GM12891 (cell line): ENCODE results near the gene GNB3.
"Not testable (repeated sequence)": the region's sequence is repeated elsewhere in the genome, so short reads cannot be mapped to it uniquely, and the experiment has no call there.

ENCODE experiments used
- POLR2A ChIP-seq: IDR thresholded peaks from 2 replicates; pipeline ENCODE4 v1.6.1; 2011; ENCODE audit warnings: low read depth, low read length, control low read depth
- POLR2AphosphoS5 ChIP-seq: IDR thresholded peaks from 2 replicates; pipeline ENCODE4 v1.6.1; 2011; ENCODE audit warnings: low read depth, low read length, control low read depth
- TAF1 ChIP-seq: IDR thresholded peaks from 2 replicates; pipeline ENCODE4 v1.6.1; 2011; ENCODE audit warnings: low read depth, low read length, control low read depth

DNA sequence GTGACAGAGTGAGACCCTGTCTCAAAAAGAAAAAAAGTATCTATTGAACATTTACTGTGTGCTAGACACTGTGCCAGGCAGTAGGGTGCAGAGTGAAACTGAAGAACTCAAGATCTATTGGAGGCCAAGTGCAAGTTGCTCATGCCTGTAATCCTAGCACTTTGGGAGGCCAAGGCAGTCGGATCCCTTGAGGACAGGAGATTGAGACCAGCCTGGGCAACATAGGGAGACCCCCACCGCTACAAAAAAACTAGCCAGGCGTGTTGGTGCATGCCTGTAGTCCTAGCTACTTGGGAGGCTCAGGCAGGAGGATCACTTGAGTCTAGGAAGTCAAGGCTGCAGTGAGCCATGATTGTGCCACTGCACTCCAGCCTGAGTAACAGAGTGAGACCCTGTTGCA, 52.0 kb downstream of the GNB3 start:
- not testable (repeated sequence) for TF ChIP-seq TAF1, POLR2AphosphoS5, POLR2A
